Heart right ventricle (tissue), 16 donors: ENCODE results near the gene NUP98. TPM values are rescaled to one million over a fixed set of nuclear protein-coding genes. Genes with fewer than 3 reads are reported as not detected.
"Not testable (repeated sequence)": the region's sequence is repeated elsewhere in the genome, so short reads cannot be mapped to it uniquely, and the experiment has no call there.

Experiments used
- ATAC-seq, 8 donors: fragments of 200-7000 bp; cut with Tn5 transposase; one replicate each; pipeline ENCODE4 v1.9.1; 2020; ENCODE audit warnings: mild to moderate bottlenecking in 8 of 8, moderate library complexity in 8 of 8, moderate number of reproducible peaks in 1 of 8
- DNase-seq, 2 donors: peaks; one replicate each; pipeline ENCODE4 v3.0.0-alpha.2; 2020
- H3K27ac ChIP-seq, 10 donors: fragments of 200-600 bp; sonication (generic) in 2 of 10; one replicate each; pipeline versions ENCODE4 v1.5.0 to v1.8.0; 2020 to 2022; ENCODE audit warnings: mild to moderate bottlenecking in 3 of 10
- H3K27me3 ChIP-seq, 7 donors: fragments of 200-600 bp; one replicate each; pipeline ENCODE4 v1.8.0; 2021 to 2022; ENCODE audit warnings: mild to moderate bottlenecking in 2 of 7
- H3K36me3 ChIP-seq, 9 donors: fragments of 200-600 bp; sonication (generic) in 1 of 9; one replicate each; pipeline versions ENCODE4 v1.5.0 to v1.8.0; 2020 to 2022; ENCODE audit warnings: mild to moderate bottlenecking in 2 of 9
- H3K4me1 ChIP-seq, 9 donors: fragments of 200-600 bp; sonication (generic) in 1 of 9; one replicate each; pipeline versions ENCODE4 v1.5.0 to v1.8.0; 2020 to 2022; ENCODE audit warnings: mild to moderate bottlenecking in 4 of 9
- H3K4me3 ChIP-seq, 10 donors: fragments of 200-600 bp; sonication (generic) in 2 of 10; one replicate each; pipeline versions ENCODE4 v1.5.0 to v1.8.0; 2020 to 2022; ENCODE audit warnings: mild to moderate bottlenecking in 7 of 10, moderate library complexity in 2 of 10
- H3K9me3 ChIP-seq, 11 donors: fragments of 200-600 bp in 10 of 11; sonication (generic) in 2 of 11; one replicate each; pipeline versions ENCODE4 v1.5.0 to v1.8.0; 2013 to 2022; ENCODE audit warnings: mild to moderate bottlenecking in 2 of 11, control low read depth in 1 of 11, moderate library complexity in 1 of 11
- CTCF ChIP-seq, 9 donors: fragments of 200-600 bp; sonication (generic) in 2 of 9; IDR thresholded peaks; one replicate each; pipeline versions ENCODE4 v1.5.0 to v1.8.0; 2021 to 2022; ENCODE audit warnings: antibody characterized with exemption in 9 of 9, mild to moderate bottlenecking in 5 of 9, moderate library complexity in 1 of 9
- WGBS, 2 donors: extraction: QIAGEN DNeasy Blood & Tissue Kit; methylation state at CpG; one replicate each; pipeline ENCODE4 v1.1.7; 2013; ENCODE audit warnings: inconsistent platforms in 1 of 2; 5-methylcytosine and 5-hydroxymethylcytosine counted together
- intact Hi-C, 10 donors: fragments of 100-400 bp; cut with DNase I; formaldehyde crosslinking; loops; one replicate each; pipeline versions ENCODE4 v1.11.1 to v1.14.2; 2022
- polyA plus RNA-seq, 2 donors: library from polyadenylated mRNA; stranded (reverse); fragments of 200-250 nt; gene quantifications; one replicate each; pipeline ENCODE4 v1.2.3, GENCODE V29; 2013
- total RNA-seq, 10 donors: library from RNA; stranded (reverse); fragmentation: NEBNext Ultra II Directional in 3 of 10; extraction: Animal tissue kit (Norgen Biotek cat#: 25700) in 3 of 10; gene quantifications; one replicate each; pipeline versions ENCODE4 v1.2.1 to v1.2.4, GENCODE V29; 2021 to 2023
- donor health status: Arrhythmogenic right ventricular cardiomyopathy.
- donor health status: ischemic (EF 13 %, LVEDD 7.1; RV severe dilation, severe dysfunction).
- donor health status: healthy with polysubstance abuse.
- donor health status: DM: no; HTN: yes; CAD: no.
- donor health status: DM: no; HTN: no; CAD: no.
- donor health status: ischemic (EF 25% LVEDD 6.9; RV normal size, moderate dysfunction).
- donor health status: ischemic (EF 25% LVEDD 5.7; RV mildly dilated, moderate dysfunction).
- donor health status: healthy.
- donor health status: DM: yes; HTN: yes; CAD: no.
- donor health status: Ischemic cardiomyopathy.
- donor health status: ischemic (EF 35%, LVEDD 5.7; RV mildly dilated, moderate dysfunction).
- donor health status: nonischemic (EF 11% LVEDD 7.7; RV severe dilation, severe dysfunction).
- donor health status: DM: yes; HTN: yes; CAD: no.
- donor health status: PGD.
- donor health status: ischemic (EF 29% LVEDD 5.4; RV normal size, mild dysfunction).
- donor health status: nonischemic (EF 23%, LVEDD 6.1; RV moderate dilation, normal function).

The NUP98 gene
- total and polyA plus RNA-seq, 12 donors: 11.1 to 65.5 (median 46.0) TPM

GRCh38 chr11:3796801-3797328 is 489 bp downstream of the NUP98 start:
- ATAC-seq: peak; percentile 13 to 63 (median 22)
- Histone ChIP-seq H3K4me1 (peaks cover 4 to 37% (median 33%) of the 10 kb centered on the region in 9 donors), H3K36me3 (peaks cover 0 to 35% (median 12%) of the 10 kb centered on the region in 9 donors), H3K4me3 (peak overlapping the region; percentile 71 to 99 (median 93)), H3K27me3 (no peaks in the 10 kb centered on the region), H3K9me3 (no peaks in the 10 kb centered on the region), H3K27ac (peak overlapping the region; percentile 91 to 100 (median 96))
- intact Hi-C loops: loop anchor here in 5 of 10 donors (1.0 to 5.0 kb wide), 3 partner anchors 40 to 45 kb away; partner anchors contain the start of gene RHOG (in 3 of the 5)
- DNase-seq: no peak
- TF ChIP-seq CTCF (IDR thresholded peaks at IDR 0.05): peak in 1 of 9 donors; percentile 11
- WGBS, 2 donors: 0 to 1% methylated on average over 26 of the region's 26 CpGs

- 7 to 9% methylated on average over 14 of the region's 14 CpGs for WGBS, 2 donors
- Histone ChIP-seq H3K4me1 (peaks cover 4 to 37% (median 33%) of the 10 kb centered on the region in 9 donors), H3K36me3 (peaks cover 0 to 40% (median 14%) of the 10 kb centered on the region in 9 donors), H3K27me3 (no peaks in the 10 kb centered on the region), H3K4me3 (peak overlapping the region; percentile 71 to 99 (median 93)), H3K27ac (peak overlapping the region in 8 of 10 donors; percentile 93 to 100 (median 98)), H3K9me3 (no peaks in the 10 kb centered on the region)
- intact Hi-C loops: loop anchor here in 4 of 10 donors (5.0 kb wide), 2 partner anchors 41 to 46 kb away; partner anchors contain the start of gene RHOG (in 3 of the 4)
- ATAC-seq (no peak), DNase-seq (no peak)
- no peak for TF ChIP-seq CTCF (IDR thresholded peaks at IDR 0.05)
Observed at GRCh38 chr11:3796346-3796745, 1.0 kb downstream of the NUP98 start.

GRCh38 chr11:3796002-3796311 is 1.4 kb downstream of the NUP98 start:
- WGBS, 2 donors: 45 to 52% methylated on average over 6 of the region's 6 CpGs
- ATAC-seq: no peak
- DNase-seq: no peak
- Histone ChIP-seq H3K27me3 (no peaks in the 10 kb centered on the region), H3K36me3 (peaks cover 0 to 44% (median 14%) of the 10 kb centered on the region in 9 donors), H3K4me3 (peak overlapping the region; percentile 71 to 99 (median 93)), H3K4me1 (peaks cover 4 to 37% (median 33%) of the 10 kb centered on the region in 9 donors), H3K9me3 (no peaks in the 10 kb centered on the region), H3K27ac (peak overlapping the region in 8 of 10 donors; percentile 93 to 100 (median 98))
- intact Hi-C loops: loop anchor here in 4 of 10 donors (5.0 kb wide), 2 partner anchors 41 to 46 kb away; partner anchors contain the start of gene RHOG (in 3 of the 4)
- TF ChIP-seq CTCF (IDR thresholded peaks at IDR 0.05): no peak

GRCh38 chr11:3795131-3796001 is 2.0 kb downstream of the NUP98 start:
- Histone ChIP-seq H3K4me3 (peak overlapping the region in 9 of 10 donors; percentile 83 to 99 (median 93)), H3K4me1 (peaks cover 4 to 37% (median 33%) of the 10 kb centered on the region in 9 donors), H3K27ac (peak overlapping the region in 7 of 10 donors; percentile 93 to 100 (median 98)), H3K9me3 (no peaks in the 10 kb centered on the region), H3K27me3 (no peaks in the 10 kb centered on the region), H3K36me3 (peaks cover 0 to 50% (median 14%) of the 10 kb centered on the region in 9 donors)
- ATAC-seq (no peak), DNase-seq (no peak)
- no peak for TF ChIP-seq CTCF (IDR thresholded peaks at IDR 0.05)
- intact Hi-C loops: loop anchor here in 4 of 10 donors (5.0 kb wide), 2 partner anchors 42 to 47 kb away; partner anchors contain the start of gene RHOG (in 3 of the 4)
- 75 to 79% methylated on average over 8 of the region's 8 CpGs for WGBS, 2 donors

- ATAC-seq, H3K9me3 ChIP-seq, DNase-seq, H3K27ac ChIP-seq, H3K4me3 ChIP-seq, H3K27me3 ChIP-seq, intact Hi-C loops: not testable (repeated sequence)
- WGBS, 2 donors: 96% methylated on average over 10 of the region's 10 CpGs
- Histone ChIP-seq H3K4me1 (peaks cover 4 to 47% (median 38%) of the 10 kb centered on the region in 9 donors), H3K36me3 (peaks cover 0 to 58% (median 14%) of the 10 kb centered on the region in 9 donors)
Observed at GRCh38 chr11:3794387-3794786, 3.0 kb downstream of the NUP98 start.
